B cell (primary cell): ENCODE results near the gene SLC39A2. TPM values are rescaled to one million over a fixed set of nuclear protein-coding genes. Genes with fewer than 3 reads are reported as not detected.

Experiments used
- ATAC-seq: fragments of 200-7000 bp; cut with Tn5 transposase; one replicate; pipeline ENCODE4 v1.10.0; 2021; ENCODE audit warnings: low read depth, mild to moderate bottlenecking, moderate number of reproducible peaks, moderate library complexity
- CTCF ChIA-PET: fragments of 350-600 bp; sonication (Branson Sonifier 250); formaldehyde crosslinking; loops from one replicate; lab custom pipeline; 2021; ENCODE audit warnings: antibody characterized with exemption, inconsistent platforms; lab: Charles Lee
- POLR2A ChIA-PET: fragments of 350-600 bp; sonication (Branson Sonifier 250); formaldehyde crosslinking; loops from one replicate; lab custom pipeline; 2021; ENCODE audit warnings: antibody characterized with exemption; lab: Charles Lee
- DNase-seq: peaks from one replicate; pipeline ENCODE4 v3.0.0; 2013
- H2AFZ ChIP-seq: 2 replicates; pipeline ENCODE4 v1.6.1; 2012; ENCODE audit warnings: mild to moderate bottlenecking, low read depth, low read length; ENCODE audit not compliant: insufficient read depth, poor library complexity, severe bottlenecking
- H3K27ac ChIP-seq, 2 donors: 1 replicate in 1 of 2; 2 replicates in 1 of 2; pipeline ENCODE4 v1.5.1; 2012 to 2013; ENCODE audit warnings: low read length in 2 of 2, mild to moderate bottlenecking in 2 of 2, moderate library complexity in 1 of 2
- H3K27me3 ChIP-seq, 4 experiments: fragments of 200-600 bp in 1 of 4; sonication (generic) in 1 of 4; replicated peaks in 1 of 4; 1 replicate in 2 of 4; 2 replicates in 2 of 4; pipeline versions ENCODE4 v1.6.1 to v1.7.0; 2013 to 2016; ENCODE audit warnings: low read length in 3 of 4, mild to moderate bottlenecking in 2 of 4, mixed read lengths in 1 of 4, moderate library complexity in 1 of 4; ENCODE audit not compliant: insufficient read depth in 4 of 4, control insufficient read depth in 3 of 4; ENCODE audit errors: control extremely low read depth in 1 of 4
- H3K36me3 ChIP-seq, 2 experiments: replicated peaks in 1 of 2; 1 replicate in 1 of 2; 2 replicates in 1 of 2; pipeline versions ENCODE4 v1.6.1 to v1.7.1; 2013; ENCODE audit warnings: low read length in 1 of 2; ENCODE audit not compliant: insufficient read depth in 2 of 2, control insufficient read depth in 1 of 2; ENCODE audit errors: control extremely low read depth in 1 of 2, extremely low read depth in 1 of 2
- H3K4me1 ChIP-seq, 2 donors: fragments of 200-600 bp in 1 of 2; sonication (generic) in 1 of 2; 1 replicate in 1 of 2; 2 replicates in 1 of 2; pipeline versions ENCODE4 v1.5.1 to v1.6.1; 2013 to 2017; ENCODE audit warnings: low read length in 2 of 2; ENCODE audit not compliant: control insufficient read depth in 2 of 2, insufficient read depth in 2 of 2
- H3K4me2 ChIP-seq: replicated peaks from 2 replicates; pipeline ENCODE3; 2012; ENCODE audit warnings: mild to moderate bottlenecking, low read depth, low read length; ENCODE audit not compliant: poor library complexity, severe bottlenecking
- H3K4me3 ChIP-seq, 5 experiments: fragments of 200-600 bp in 1 of 5; sonication (generic) in 1 of 5; 1 replicate in 3 of 5; 2 replicates in 2 of 5; pipeline versions ENCODE4 v1.5.1 to v1.7.0; 2011 to 2016; ENCODE audit warnings: low read length in 4 of 5, mild to moderate bottlenecking in 4 of 5, low read depth in 2 of 5, control low read depth in 1 of 5, moderate library complexity in 1 of 5; ENCODE audit not compliant: insufficient read depth in 1 of 5; ENCODE audit errors: control extremely low read depth in 1 of 5, extremely low read depth in 1 of 5
- H3K79me2 ChIP-seq: fragments of 200-600 bp; sonication (generic); one replicate; pipeline ENCODE4 v1.6.0; 2016; ENCODE audit warnings: low read length; ENCODE audit not compliant: control insufficient read depth, insufficient read depth
- H3K9ac ChIP-seq: fragments of 200-600 bp; sonication (generic); 2 replicates; pipeline ENCODE4 v1.6.1; 2017; ENCODE audit warnings: mild to moderate bottlenecking, low read length, moderate library complexity
- H3K9me3 ChIP-seq, 3 donors: one replicate each; pipeline versions ENCODE4 v1.6.1 to v1.7.1; 2013; ENCODE audit warnings: low read length in 2 of 3; ENCODE audit not compliant: control insufficient read depth in 2 of 3, insufficient read depth in 1 of 3; ENCODE audit errors: control extremely low read depth in 1 of 3
- H4K20me1 ChIP-seq: 2 replicates; pipeline ENCODE4 v1.6.0; 2012; ENCODE audit warnings: mild to moderate bottlenecking, low read length; ENCODE audit not compliant: insufficient read depth, control insufficient read depth, poor library complexity, severe bottlenecking
- H3K27ac Mint-ChIP-seq: one replicate; pipeline ENCODE4 v1.8.0; 2021; ENCODE audit warnings: mixed read lengths
- H3K27me3 Mint-ChIP-seq: one replicate; pipeline ENCODE4 v1.8.0; 2021; ENCODE audit warnings: mixed read lengths
- H3K4me1 Mint-ChIP-seq: one replicate; pipeline ENCODE4 v1.8.0; 2021; ENCODE audit warnings: mixed read lengths
- H3K4me3 Mint-ChIP-seq: one replicate; pipeline ENCODE4 v1.8.0; 2021; ENCODE audit warnings: mixed read lengths
- H3K9me3 Mint-ChIP-seq: one replicate; pipeline ENCODE4 v1.8.0; 2022; ENCODE audit warnings: mixed read lengths; ENCODE audit not compliant: insufficient read depth
- CTCF ChIP-seq: fragments of 200-600 bp; IDR thresholded peaks from one replicate; pipeline ENCODE4 v1.8.0; 2022; ENCODE audit warnings: antibody characterized with exemption, mild to moderate bottlenecking
- EZH2 ChIP-seq: IDR thresholded peaks from 2 replicates; pipeline ENCODE4 v1.6.1; 2012; ENCODE audit warnings: borderline replicate concordance, low read depth, mild to moderate bottlenecking, moderate library complexity, low read length; ENCODE audit not compliant: insufficient read depth, poor library complexity, severe bottlenecking
- WGBS: methylation state at CpG from one replicate; pipeline ENCODE4 v1.1.5; 2013; ENCODE audit warnings: missing lambda C conversion rate; ENCODE audit not compliant: insufficient coverage; 5-methylcytosine and 5-hydroxymethylcytosine counted together
- intact Hi-C: fragments of 100-400 bp; cut with micrococcal nuclease; formaldehyde crosslinking; loops from one replicate; pipeline ENCODE4 v1.10.0; 2022
- polyA plus RNA-seq: library from polyadenylated mRNA; depleted of rRNA; stranded (reverse); fragments of >200 nt; gene quantifications from 2 replicates; pipeline ENCODE4 v1.2.3, GENCODE V29; 2012
- small RNA-seq: library from RNA; depleted of rRNA; stranded (forward); fragments of <200 nt; gene quantifications from one replicate; pipeline ENCODE3, GENCODE V24; 2012; ENCODE audit warnings: low replicate concordance, low read depth; ENCODE audit not compliant: insufficient read length
- total RNA-seq, 2 donors: library from RNA; stranded (reverse); fragments of 120-200 nt in 1 of 2; gene quantifications; 1 replicate in 1 of 2; 2 replicates in 1 of 2; pipeline versions ENCODE4 v1.2.3 to v1.2.4, GENCODE V29; 2013 to 2022

The SLC39A2 gene
- total and polyA plus RNA-seq, 2 donors (not counting 1 experiment from before 2014, with no cell fraction given) = 0.07 to 0.25 TPM

DNA sequence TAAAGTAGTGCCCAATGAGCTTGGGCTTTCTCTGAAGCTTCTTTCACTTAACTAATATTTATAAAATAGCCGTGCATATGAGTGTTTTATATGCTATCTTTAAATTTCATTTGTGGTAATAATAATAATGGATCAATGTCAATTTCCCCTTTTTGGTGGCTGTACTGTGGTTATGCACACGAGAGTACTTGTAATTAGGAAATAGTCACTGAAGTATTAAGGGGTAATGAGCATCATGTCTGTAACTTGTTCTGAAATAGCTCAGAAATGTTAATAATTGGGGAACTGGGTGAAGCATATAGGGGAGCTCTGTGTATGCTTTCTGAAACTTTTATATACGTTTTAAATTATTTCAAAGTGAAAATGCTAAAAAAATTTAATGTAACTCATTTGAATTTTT is 51.5 kb downstream of the SLC39A2 start:
- Histone ChIP-seq H3K4me3 (no peak overlapping the region), H3K36me3 (no peaks in the 10 kb centered on the region), H4K20me1 (no peaks in the 10 kb centered on the region), H3K4me1 (no peaks in the 10 kb centered on the region), H3K27me3 (peaks cover 0 to 15% (median 3%) of the 10 kb centered on the region in 4 experiments), H3K4me2 (no peak overlapping the region), H2AFZ (no peak overlapping the region), H3K9ac (no peak overlapping the region), H3K27ac (no peak overlapping the region), H3K79me2 (no peaks in the 10 kb centered on the region), H3K9me3 (no peaks in the 10 kb centered on the region)
- no peaks in the 10 kb centered on the region for H3K4me1 Mint-ChIP-seq
- ATAC-seq (no peak), DNase-seq (no peak)
- CTCF ChIA-PET = interaction anchor here (1.0 to 2.6 kb wide), 3 partner anchors 10 to 36 kb away, joined by 3 to 11 read pairs (median 7); no protein-coding TSS in a partner anchor
- POLR2A ChIA-PET = no interaction called here
- intact Hi-C loops = no loop called here
- no peak overlapping the region for H3K4me3 Mint-ChIP-seq
- H3K27me3 Mint-ChIP-seq = peaks cover 44% of the 10 kb centered on the region
- WGBS = 22% methylated on average over 1 of the region's 3 CpGs
- no peak overlapping the region for H3K27ac Mint-ChIP-seq
- H3K9me3 Mint-ChIP-seq = no peaks in the 10 kb centered on the region
- no peak for TF ChIP-seq CTCF
- TF ChIP-seq EZH2 = no peak

Small RNAs within 50 kb of the gene (small RNA-seq; reads per million reads assigned to genes)
- not detected for gene RN7SL189P

Other genes starting within 250 kb of the SLC39A2 start
- gene EDDM3B, start 230.9 kb upstream of the SLC39A2 start, total RNA-seq = not detected in 2 replicates
- not detected in 2 replicates for gene EDDM3B, start 230.9 kb upstream of the SLC39A2 start, polyA plus RNA-seq
- gene RNASE6, start 218.0 kb upstream of the SLC39A2 start, total RNA-seq = 53.2 and 60.2 TPM in 2 replicates
- gene RNASE6, start 218.0 kb upstream of the SLC39A2 start, polyA plus RNA-seq = 37.2 and 56.6 TPM in 2 replicates
- 0.81 TPM in 1 of 2 replicates, not detected in the other for gene RNASE1, start 196.4 kb upstream of the SLC39A2 start, total RNA-seq
- gene RNASE1, start 196.4 kb upstream of the SLC39A2 start, polyA plus RNA-seq = 0.25 and 1.5 TPM in 2 replicates
- not detected in 2 replicates for gene RNASE3, start 107.9 kb upstream of the SLC39A2 start, total RNA-seq
- gene RNASE3, start 107.9 kb upstream of the SLC39A2 start, polyA plus RNA-seq = not detected in 2 replicates
- not detected in 2 replicates for gene RNASE2, start 43.8 kb upstream of the SLC39A2 start, total RNA-seq
- gene RNASE2, start 43.8 kb upstream of the SLC39A2 start, polyA plus RNA-seq = 0.54 TPM in 1 of 2 replicates, not detected in the other
- 116 and 118 TPM in 2 replicates for gene METTL17, start 9.3 kb upstream of the SLC39A2 start, total RNA-seq
- 184 and 201 TPM in 2 replicates for gene METTL17, start 9.3 kb upstream of the SLC39A2 start, polyA plus RNA-seq
- gene NDRG2, start 25.8 kb downstream of the SLC39A2 start, total RNA-seq = 9.5 and 10.2 TPM in 2 replicates
- gene NDRG2, start 25.8 kb downstream of the SLC39A2 start, polyA plus RNA-seq = 9.8 and 11.8 TPM in 2 replicates
- not detected in 2 replicates for gene TPPP2, start 30.9 kb downstream of the SLC39A2 start, total RNA-seq
- not detected in 2 replicates for gene TPPP2, start 30.9 kb downstream of the SLC39A2 start, polyA plus RNA-seq
- gene RNASE13, start 35.5 kb downstream of the SLC39A2 start, total RNA-seq = not detected in 2 replicates
- gene RNASE13, start 35.5 kb downstream of the SLC39A2 start, polyA plus RNA-seq = not detected in 2 replicates
- not detected in 2 replicates for gene RNASE7, start 43.1 kb downstream of the SLC39A2 start, total RNA-seq
- gene RNASE7, start 43.1 kb downstream of the SLC39A2 start, polyA plus RNA-seq = not detected in 2 replicates
- not detected in 2 replicates for gene RNASE8, start 58.5 kb downstream of the SLC39A2 start, total RNA-seq
- gene RNASE8, start 58.5 kb downstream of the SLC39A2 start, polyA plus RNA-seq = not detected in 2 replicates
- gene ARHGEF40, start 71.0 kb downstream of the SLC39A2 start, total RNA-seq = 1.7 and 2.3 TPM in 2 replicates
- gene ARHGEF40, start 71.0 kb downstream of the SLC39A2 start, polyA plus RNA-seq = 0.53 and 1.0 TPM in 2 replicates
- gene ZNF219, start 99.4 kb downstream of the SLC39A2 start, total RNA-seq = 3.5 and 6.4 TPM in 2 replicates
- 3.3 and 6.3 TPM in 2 replicates for gene ZNF219, start 99.4 kb downstream of the SLC39A2 start, polyA plus RNA-seq
- not detected in 2 replicates for gene TMEM253, start 101.8 kb downstream of the SLC39A2 start, total RNA-seq
- gene TMEM253, start 101.8 kb downstream of the SLC39A2 start, polyA plus RNA-seq = not detected in 2 replicates
- gene OR5AU1, start 156.8 kb downstream of the SLC39A2 start, total RNA-seq = not detected in 2 replicates
- gene OR5AU1, start 156.8 kb downstream of the SLC39A2 start, polyA plus RNA-seq = not detected in 2 replicates